Natural killer cell (primary cell): ENCODE measurements around the gene TTBK1. TPM values are rescaled to one million over a fixed set of nuclear protein-coding genes. Genes with fewer than 3 reads are reported as not detected.

Source experiments
- ATAC-seq, 3 donors: fragments of 150-1000 bp in 2 of 3; fragments of 200-7000 bp in 1 of 3; cut with Tn5 transposase; 1 replicate in 1 of 3; 2 replicates in 2 of 3; pipeline ENCODE4 v1.10.0; 2021; ENCODE audit warnings: mild to moderate bottlenecking in 2 of 3, moderate library complexity in 2 of 3
- DNase-seq, 2 donors: peaks; one replicate each; pipeline versions ENCODE4 v3.0.0 to v3.0.0-alpha.2; 2013 to 2021; ENCODE audit warnings: mixed read lengths in 1 of 2
- H3K27ac ChIP-seq: one replicate; pipeline ENCODE4 v1.5.1; 2013; ENCODE audit warnings: mild to moderate bottlenecking, low read length
- H3K27me3 ChIP-seq: one replicate; pipeline ENCODE4 v1.6.1; 2013; ENCODE audit warnings: low read length; ENCODE audit not compliant: control insufficient read depth, insufficient read depth
- H3K36me3 ChIP-seq: one replicate; pipeline ENCODE4 v1.6.1; 2013; ENCODE audit warnings: low read length; ENCODE audit not compliant: control insufficient read depth, insufficient read depth
- H3K4me1 ChIP-seq: one replicate; pipeline ENCODE4 v1.6.1; 2013; ENCODE audit warnings: low read length; ENCODE audit not compliant: control insufficient read depth, insufficient read depth
- H3K4me3 ChIP-seq: one replicate; pipeline ENCODE4 v1.5.1; 2013; ENCODE audit warnings: low read length
- H3K9me3 ChIP-seq: one replicate; pipeline ENCODE4 v1.6.1; 2013; ENCODE audit warnings: low read length; ENCODE audit not compliant: control insufficient read depth, insufficient read depth
- H3K27ac Mint-ChIP-seq, 2 donors: one replicate each; pipeline ENCODE4 v1.8.0; 2022; ENCODE audit warnings: mild to moderate bottlenecking in 2 of 2, mixed read lengths in 2 of 2, moderate library complexity in 1 of 2
- H3K27me3 Mint-ChIP-seq, 2 donors: one replicate each; pipeline ENCODE4 v1.8.0; 2022; ENCODE audit warnings: low read depth in 2 of 2, mixed read lengths in 2 of 2
- H3K36me3 Mint-ChIP-seq: one replicate; pipeline ENCODE4 v1.8.0; 2022; ENCODE audit warnings: mixed read lengths
- H3K4me1 Mint-ChIP-seq, 2 donors: one replicate each; pipeline ENCODE4 v1.8.0; 2022; ENCODE audit warnings: mixed read lengths in 2 of 2
- H3K4me3 Mint-ChIP-seq: one replicate; pipeline ENCODE4 v1.8.0; 2022; ENCODE audit warnings: mild to moderate bottlenecking, moderate library complexity, mixed read lengths
- H3K9me3 Mint-ChIP-seq, 2 donors: one replicate each; pipeline ENCODE4 v1.8.0; 2022; ENCODE audit warnings: mixed read lengths in 2 of 2
- WGBS: methylation state at CpG from one replicate; pipeline ENCODE4 v1.1.7; 2013; ENCODE audit warnings: missing lambda C conversion rate; ENCODE audit not compliant: insufficient coverage; 5-methylcytosine and 5-hydroxymethylcytosine counted together
- intact Hi-C: fragments of 100-400 bp; cut with micrococcal nuclease; formaldehyde crosslinking; loops from one replicate; pipeline ENCODE4 v1.14.2; 2022
- total RNA-seq, 4 donors: library from RNA; stranded (reverse); fragments of 120-200 nt in 1 of 4; gene quantifications; one replicate each; pipeline versions ENCODE4 v1.2.3 to v1.2.4, GENCODE V29; 2013 to 2022
- TF ChIP-seq, protein P1 (sequence below): fragments of 200-600 bp; IDR thresholded peaks from one replicate; pipeline ENCODE4 v1.8.0; 2022; ENCODE audit warnings: antibody characterized with exemption

Gene TTBK1
- total RNA-seq, 3 donors from 2014 or later (not counting 1 experiment from before 2014, with no cell fraction given), result 0.07 TPM; not detected in 2

DNA sequence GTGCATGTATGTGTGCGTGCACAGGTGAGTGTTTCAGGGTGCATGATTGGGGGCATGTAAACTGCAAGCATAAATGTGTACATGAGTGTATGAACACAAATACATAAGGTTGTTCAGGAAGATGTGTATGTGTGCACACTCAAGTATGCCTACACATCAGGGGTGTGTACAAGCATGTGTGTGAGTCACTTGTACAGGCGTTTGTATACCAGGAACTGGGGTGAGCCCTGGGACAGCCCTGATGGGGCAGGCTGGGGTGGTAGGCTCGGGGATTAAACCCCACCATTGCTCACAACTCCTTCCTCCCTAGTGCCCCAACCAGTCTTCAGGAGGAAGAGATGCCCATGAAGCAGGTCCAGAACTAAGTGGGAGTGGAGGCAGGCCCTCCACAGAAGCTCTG, 61.1 kb downstream of the TTBK1 start:
- TF ChIP-seq, protein P1, sequence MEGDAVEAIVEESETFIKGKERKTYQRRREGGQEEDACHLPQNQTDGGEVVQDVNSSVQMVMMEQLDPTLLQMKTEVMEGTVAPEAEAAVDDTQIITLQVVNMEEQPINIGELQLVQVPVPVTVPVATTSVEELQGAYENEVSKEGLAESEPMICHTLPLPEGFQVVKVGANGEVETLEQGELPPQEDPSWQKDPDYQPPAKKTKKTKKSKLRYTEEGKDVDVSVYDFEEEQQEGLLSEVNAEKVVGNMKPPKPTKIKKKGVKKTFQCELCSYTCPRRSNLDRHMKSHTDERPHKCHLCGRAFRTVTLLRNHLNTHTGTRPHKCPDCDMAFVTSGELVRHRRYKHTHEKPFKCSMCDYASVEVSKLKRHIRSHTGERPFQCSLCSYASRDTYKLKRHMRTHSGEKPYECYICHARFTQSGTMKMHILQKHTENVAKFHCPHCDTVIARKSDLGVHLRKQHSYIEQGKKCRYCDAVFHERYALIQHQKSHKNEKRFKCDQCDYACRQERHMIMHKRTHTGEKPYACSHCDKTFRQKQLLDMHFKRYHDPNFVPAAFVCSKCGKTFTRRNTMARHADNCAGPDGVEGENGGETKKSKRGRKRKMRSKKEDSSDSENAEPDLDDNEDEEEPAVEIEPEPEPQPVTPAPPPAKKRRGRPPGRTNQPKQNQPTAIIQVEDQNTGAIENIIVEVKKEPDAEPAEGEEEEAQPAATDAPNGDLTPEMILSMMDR, result no peak
- Mint-ChIP-seq H3K27me3 (peaks cover 0 to 3% of the 10 kb centered on the region in 2 donors), H3K27ac (no peak overlapping the region), H3K9me3 (no peaks in the 10 kb centered on the region), H3K4me3 (no peak overlapping the region), H3K36me3 (no peaks in the 10 kb centered on the region), H3K4me1 (peaks cover 0 to 9% of the 10 kb centered on the region in 2 donors)
- H3K9me3 ChIP-seq, result no peaks in the 10 kb centered on the region
- peaks cover 13% of the 10 kb centered on the region for H3K4me1 ChIP-seq
- no peak for ATAC-seq
- H3K27me3 ChIP-seq, result no peaks in the 10 kb centered on the region
- H3K36me3 ChIP-seq, result no peaks in the 10 kb centered on the region
- H3K4me3 ChIP-seq, result no peak overlapping the region
- DNase-seq, result no peak
- H3K27ac ChIP-seq, result no peak overlapping the region
- WGBS, result 91% methylated on average over 2 of the region's 3 CpGs
- intact Hi-C loops, result no loop called here

DNA sequence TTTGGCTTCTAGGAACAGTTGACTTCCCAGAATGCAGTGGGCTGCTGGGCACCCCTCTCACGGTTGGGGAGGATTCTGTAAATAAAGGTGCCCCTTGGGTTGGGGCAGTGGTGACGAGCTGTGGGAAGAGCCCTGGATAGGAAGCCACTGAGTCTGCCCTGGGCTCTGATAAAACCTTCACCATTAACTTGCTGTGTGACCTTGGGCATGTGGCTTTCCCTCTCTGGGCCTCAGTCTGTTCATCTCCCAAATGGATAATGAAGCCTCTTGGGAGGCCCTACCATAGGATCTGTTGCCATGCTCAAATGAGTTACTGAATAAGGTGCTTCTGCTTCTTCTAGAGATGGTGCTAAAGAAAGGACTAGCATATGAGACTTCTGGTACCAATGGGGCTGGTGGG, 61.6 kb downstream of the TTBK1 start:
- H3K4me3 ChIP-seq, result no peak overlapping the region
- Mint-ChIP-seq H3K9me3 (no peaks in the 10 kb centered on the region), H3K27me3 (peaks cover 0 to 3% of the 10 kb centered on the region in 2 donors), H3K36me3 (no peaks in the 10 kb centered on the region), H3K4me1 (peaks cover 0 to 9% of the 10 kb centered on the region in 2 donors), H3K27ac (no peak overlapping the region), H3K4me3 (no peak overlapping the region)
- intact Hi-C loops, result no loop called here
- WGBS, result 96% methylated on average over 2 of the region's 2 CpGs
- H3K4me1 ChIP-seq, result peaks cover 13% of the 10 kb centered on the region
- H3K9me3 ChIP-seq, result no peaks in the 10 kb centered on the region
- TF ChIP-seq, protein P1, result no peak
- no peaks in the 10 kb centered on the region for H3K36me3 ChIP-seq
- ATAC-seq, result no peak
- no peak overlapping the region for H3K27ac ChIP-seq
- DNase-seq, result no peak
- no peaks in the 10 kb centered on the region for H3K27me3 ChIP-seq

DNA sequence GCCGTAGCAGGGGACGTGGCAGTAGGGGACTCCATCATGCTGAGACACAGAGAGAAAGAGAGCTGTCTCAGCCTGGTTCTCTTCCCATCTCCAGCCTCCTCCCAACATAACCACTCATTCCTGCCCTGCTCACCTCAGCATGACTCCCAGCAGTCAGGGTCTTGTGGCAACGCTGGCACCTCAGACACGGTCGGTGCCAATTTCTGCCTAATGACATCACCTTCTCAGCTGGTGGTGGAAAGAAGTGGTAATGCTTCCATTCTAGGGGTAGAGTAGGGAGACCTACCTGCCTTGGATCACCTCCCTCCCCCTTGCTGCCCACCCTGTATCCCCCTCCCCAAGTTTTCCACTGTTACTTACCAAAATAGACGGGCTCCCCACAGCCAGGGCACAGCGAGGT, 62.8 kb downstream of the TTBK1 start:
- Mint-ChIP-seq H3K27ac (no peak overlapping the region), H3K4me1 (peaks cover 0 to 9% of the 10 kb centered on the region in 2 donors), H3K36me3 (no peaks in the 10 kb centered on the region), H3K27me3 (peaks cover 3 to 9% of the 10 kb centered on the region in 2 donors), H3K4me3 (no peak overlapping the region), H3K9me3 (no peaks in the 10 kb centered on the region)
- H3K27me3 ChIP-seq, result no peaks in the 10 kb centered on the region
- DNase-seq, result no peak
- H3K4me3 ChIP-seq, result no peak overlapping the region
- H3K27ac ChIP-seq, result no peak overlapping the region
- intact Hi-C loops, result no loop called here
- 97% methylated on average over 3 of the region's 7 CpGs for WGBS
- no peaks in the 10 kb centered on the region for H3K9me3 ChIP-seq
- no peaks in the 10 kb centered on the region for H3K36me3 ChIP-seq
- TF ChIP-seq, protein P1, result no peak
- no peak for ATAC-seq
- peaks cover 13% of the 10 kb centered on the region for H3K4me1 ChIP-seq

DNA sequence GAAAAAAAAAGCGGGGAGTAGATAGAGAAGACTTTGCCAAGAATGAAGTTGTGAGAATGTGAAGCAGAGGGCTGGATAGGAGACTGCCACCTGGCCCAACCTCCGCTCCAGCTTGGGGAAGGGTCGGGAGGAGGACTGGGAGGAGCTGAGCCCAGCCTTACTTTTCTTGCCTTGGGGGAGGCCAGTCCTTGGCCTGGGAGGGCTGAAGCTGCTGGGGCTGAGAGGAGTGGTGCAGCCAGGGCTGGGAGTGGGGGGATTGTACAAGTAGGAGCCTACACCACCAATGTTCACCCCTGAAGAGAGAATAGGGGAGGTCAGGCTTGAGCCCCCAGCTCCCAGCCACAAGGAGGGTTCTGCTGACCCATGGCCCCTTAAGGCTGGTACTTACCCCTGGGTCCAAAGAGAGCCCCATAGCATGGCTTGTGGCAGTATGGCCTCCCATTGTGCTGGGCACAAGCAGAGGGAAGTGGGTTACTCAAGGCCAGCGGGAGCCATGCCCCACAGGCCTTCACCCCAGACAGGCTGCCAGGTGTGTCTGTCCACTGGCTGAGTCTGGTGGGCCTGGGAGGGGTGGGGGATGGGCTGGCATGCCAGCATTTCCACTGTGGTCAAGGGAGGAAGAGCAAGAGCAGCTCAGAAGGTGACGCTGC, 64.3 kb downstream of the TTBK1 start:
- Histone ChIP-seq H3K4me1 (peaks cover 13% of the 10 kb centered on the region), H3K36me3 (no peaks in the 10 kb centered on the region), H3K27me3 (no peaks in the 10 kb centered on the region), H3K27ac (no peak overlapping the region), H3K9me3 (no peaks in the 10 kb centered on the region), H3K4me3 (no peak overlapping the region)
- H3K9me3 Mint-ChIP-seq, result no peaks in the 10 kb centered on the region
- TF ChIP-seq, protein P1, result no peak
- intact Hi-C loops, result loop anchor here (1.0 to 2.0 kb wide), 2 partner anchors 91 to 199 kb away; no protein-coding TSS in a partner anchor
- peaks cover 0 to 9% of the 10 kb centered on the region in 2 donors for H3K4me1 Mint-ChIP-seq
- DNase-seq (no peak), ATAC-seq (no peak)
- no peak overlapping the region for H3K4me3 Mint-ChIP-seq
- H3K27me3 Mint-ChIP-seq, result peaks cover 3 to 9% of the 10 kb centered on the region in 2 donors
- H3K36me3 Mint-ChIP-seq, result no peaks in the 10 kb centered on the region
- no peak overlapping the region for H3K27ac Mint-ChIP-seq
- 99% methylated on average over 5 of the region's 5 CpGs for WGBS
